Measurements from ENCODE around the gene RNF187.

RNF187 gene

DNA sequence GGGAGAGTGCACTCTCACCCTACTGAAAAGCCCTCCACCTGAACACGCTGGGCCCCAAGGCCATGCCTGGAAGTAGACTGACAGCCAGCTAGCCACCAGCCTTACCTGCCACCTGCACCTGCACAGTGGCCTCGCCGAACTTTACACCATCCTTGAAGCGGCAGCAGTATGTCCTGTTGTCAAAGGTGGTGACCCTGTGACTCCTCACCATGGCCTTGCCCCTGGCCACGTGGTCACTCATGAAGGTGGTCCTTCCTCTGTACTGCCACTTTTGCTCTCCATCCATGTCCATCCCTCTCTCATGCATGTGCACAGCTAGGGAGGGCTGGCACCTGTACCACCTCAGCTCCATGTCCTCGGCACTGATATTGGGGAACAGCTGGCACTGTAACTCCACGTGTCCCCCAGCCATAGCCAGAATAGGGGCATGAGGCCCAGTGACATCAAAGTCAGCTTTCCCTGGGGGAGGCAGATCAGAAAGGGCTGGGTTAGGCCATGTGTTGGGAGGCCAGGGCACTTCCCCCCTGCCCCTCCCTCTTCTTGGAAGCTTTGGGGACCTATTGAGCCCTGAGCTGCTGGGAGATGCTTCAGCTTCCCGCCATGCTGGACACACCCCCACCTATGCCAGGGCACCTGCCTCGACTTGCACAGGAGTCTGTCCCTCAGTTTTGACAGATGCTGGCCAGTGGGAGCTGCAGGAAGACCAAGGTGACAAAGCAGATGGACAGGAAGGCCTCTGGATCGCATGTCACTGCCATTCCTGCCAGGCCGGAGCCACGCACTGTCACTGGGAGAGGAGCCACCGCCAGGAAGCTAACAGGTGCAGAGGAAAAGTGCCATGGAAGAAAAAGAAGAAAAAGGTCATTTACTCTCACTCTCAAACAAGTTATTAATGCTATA, 24.6 kb downstream of the RNF187 start:
- DNase-seq, result no peak

DNA sequence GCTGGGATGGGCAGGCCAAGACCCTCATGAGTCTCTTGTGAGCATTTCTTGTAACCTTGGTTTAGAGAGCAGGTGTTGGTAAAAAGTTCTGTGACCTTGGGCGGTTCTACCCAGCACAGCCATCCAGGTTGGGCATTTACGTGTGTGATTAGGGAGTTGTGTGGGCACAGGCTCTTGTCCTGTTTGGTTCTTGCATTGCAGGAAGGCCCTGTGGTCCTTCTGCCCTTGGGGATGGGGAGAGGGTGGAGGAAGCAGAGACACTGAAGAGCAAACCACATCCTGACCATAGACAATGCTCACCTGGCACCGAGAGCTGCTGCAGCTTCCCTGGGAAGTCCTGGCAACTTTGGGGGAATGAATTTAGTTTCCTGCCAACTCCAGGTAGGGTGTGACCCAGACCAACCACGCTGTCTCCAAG, 25.6 kb downstream of the RNF187 start:
- DNase-seq, result no peak

DNA sequence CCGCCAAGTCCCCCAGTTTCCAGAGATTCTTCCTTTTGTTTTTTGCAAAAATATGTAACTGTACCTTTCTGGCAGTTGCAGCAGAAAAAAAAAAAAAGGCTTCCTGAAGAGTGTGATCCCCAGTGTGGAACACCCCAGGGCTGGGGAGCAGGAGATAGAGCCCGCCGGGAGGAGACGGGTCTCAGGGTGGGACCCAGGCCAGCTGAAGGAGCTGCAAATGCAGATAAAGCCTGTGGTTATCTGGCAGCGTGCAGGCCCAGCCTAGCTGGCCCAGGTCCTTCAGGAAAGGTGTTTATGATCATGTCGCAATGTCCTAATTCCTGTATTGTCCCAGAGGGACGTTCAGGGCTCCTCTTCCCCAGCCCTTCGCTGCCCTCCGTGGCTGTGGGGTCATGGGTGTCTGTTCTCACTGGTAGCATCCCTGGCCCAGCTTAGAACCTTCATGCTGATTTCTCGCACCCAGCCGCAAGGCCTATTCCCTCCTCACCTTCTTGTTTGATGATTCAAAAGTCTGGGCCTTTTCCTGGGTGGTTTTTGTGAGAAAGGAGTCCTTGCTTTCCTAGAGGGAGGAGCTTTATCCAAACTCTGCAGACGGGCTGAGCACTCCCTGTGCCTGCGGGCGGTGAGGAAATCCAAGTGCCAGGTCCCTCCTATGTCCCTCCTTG, 26.2 kb downstream of the RNF187 start:
- no peak for DNase-seq

DNA sequence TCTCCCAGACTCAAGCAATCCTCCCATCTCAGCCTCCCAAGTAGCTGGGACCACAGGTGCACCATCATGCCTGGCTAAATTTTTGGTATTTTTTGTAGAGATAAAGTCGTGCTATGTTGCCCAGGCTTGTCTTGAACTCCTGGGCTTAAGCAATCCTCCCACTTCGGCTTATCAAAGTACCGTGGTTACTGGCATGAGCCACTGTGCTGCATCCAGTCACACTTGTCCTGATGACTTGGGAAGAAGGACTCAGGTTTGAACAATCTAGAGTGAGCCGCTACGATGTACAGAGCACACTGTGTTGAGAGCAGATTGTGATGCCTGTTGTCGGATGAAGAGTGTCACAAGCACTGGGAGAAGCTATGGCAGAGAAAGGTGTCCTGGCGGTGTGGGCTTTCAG, 27.2 kb downstream of the RNF187 start:
- DNase-seq, result no peak

DNA sequence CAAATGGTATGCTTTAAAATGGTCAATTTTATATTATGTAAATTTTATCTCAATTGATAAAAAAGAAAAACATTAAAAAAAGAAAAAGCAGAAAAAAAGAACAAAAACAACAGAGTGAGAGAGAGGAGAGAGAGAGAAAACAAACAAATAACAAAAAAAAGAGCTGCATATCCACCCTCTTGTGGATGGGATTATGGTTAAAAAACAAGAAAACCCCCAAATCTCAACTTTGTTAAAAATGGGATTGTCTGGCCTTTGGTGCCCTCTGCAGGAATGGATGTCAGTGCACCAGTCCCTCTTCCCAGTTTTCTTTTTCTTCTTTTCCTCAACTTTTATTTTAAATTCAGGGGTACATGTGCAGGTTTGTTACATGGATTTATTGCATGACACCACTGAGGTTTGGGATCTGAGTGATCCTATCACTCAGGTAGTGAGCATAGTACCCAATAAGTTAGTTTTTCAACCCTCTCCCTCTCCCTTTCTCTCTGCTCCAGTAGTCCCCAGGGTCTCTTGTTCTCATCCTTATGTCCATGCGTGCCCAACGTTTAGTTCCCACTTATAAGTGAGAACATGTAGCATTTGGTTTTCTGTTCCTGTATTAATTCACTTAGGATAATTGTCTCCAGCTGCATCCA, 28.1 kb downstream of the RNF187 start:
- no peak for DNase-seq

DNA sequence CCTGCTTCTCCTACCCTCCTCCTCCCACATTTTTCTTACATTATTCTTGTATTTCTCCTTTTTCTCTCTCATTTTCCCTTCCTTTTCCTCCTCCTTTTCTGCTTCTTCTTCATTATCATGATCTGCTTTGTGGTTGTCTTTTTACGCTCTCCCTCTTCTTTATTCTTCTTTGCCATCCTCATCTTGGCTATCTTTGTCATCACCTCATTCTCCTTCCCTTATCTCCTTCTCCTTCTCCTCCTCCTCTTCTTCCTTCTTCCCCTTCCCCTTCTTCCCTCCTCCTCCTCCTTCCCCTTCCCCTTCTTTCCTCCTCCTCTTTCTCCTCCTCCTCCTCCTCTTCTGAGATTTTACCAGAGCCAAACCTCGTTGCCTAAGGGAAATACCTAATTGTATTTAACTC, 30.5 kb downstream of the RNF187 start:
- DNase-seq, result no peak

DNA sequence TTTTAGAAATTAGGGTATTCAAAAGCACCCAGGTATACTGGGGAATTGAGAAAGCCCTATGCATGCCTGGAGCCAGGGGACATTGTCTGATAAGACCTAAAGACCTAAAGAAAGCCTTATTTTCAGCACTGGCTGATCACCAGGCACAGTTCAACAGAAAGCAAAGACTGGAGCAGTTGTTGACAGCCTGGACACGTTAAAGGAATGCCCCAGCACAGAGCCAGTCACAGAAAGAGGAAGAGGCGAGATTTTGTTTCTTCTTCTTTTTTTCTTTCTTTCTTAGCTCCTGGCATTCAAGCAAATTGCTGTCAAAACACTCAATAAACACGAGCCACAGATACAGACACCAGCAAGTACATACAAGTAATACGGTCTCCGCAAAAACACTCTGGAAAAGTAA, 40.4 kb downstream of the RNF187 start:
- DNase-seq, result no peak

DNA sequence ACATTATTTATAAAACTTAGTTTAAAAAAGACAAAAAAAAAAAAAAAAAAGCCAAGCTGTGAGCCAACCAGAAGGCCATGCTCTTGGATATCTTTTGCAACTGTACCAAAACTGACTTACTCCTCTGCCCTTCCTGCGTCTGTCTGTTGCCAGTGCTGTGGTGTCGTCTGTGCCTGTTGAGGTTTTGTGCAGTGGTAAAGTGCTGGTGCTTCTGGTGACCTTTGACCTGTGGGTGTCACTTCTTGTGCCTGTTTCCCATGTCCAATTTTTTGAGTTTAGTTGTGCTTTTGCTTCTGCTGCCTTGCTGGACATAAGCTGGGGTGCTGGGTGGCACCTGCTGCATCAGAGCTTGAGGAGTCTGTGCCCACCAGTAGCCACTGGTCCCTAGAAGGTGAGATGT, 41.4 kb downstream of the RNF187 start:
- DNase-seq, result no peak

DNA sequence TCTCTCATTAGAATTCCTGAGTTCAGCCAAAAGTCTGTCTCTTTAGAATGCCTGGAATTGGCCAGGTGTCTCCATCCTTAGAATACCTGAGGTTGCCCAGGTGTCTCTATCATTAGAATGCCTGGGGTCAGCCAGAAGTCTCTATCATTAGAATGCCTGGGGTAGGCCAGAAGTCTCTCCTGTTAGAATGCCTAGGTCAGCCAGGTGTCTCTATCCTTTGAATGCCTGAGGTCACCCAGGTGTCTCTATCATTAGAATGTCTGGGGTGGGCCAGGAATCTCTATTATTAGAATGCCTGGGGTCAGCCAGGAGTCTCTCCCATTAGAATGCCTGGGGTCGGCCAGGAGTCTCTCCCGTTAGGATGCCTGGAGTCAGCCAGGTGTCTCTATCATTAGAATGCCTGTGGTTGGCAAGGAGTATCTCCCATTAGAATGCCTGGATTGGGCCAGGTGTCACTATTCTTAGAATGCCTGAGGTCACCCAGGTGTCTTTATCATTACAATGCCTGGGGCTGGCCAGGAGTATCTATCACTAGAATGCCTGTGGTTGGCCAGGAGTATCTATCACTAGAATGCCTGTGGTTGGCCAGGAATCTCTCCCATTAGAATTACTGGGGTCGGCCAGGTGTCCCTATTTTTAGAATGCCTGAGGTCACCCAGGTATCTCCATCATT, 43.0 kb downstream of the RNF187 start:
- no peak for DNase-seq

DNA sequence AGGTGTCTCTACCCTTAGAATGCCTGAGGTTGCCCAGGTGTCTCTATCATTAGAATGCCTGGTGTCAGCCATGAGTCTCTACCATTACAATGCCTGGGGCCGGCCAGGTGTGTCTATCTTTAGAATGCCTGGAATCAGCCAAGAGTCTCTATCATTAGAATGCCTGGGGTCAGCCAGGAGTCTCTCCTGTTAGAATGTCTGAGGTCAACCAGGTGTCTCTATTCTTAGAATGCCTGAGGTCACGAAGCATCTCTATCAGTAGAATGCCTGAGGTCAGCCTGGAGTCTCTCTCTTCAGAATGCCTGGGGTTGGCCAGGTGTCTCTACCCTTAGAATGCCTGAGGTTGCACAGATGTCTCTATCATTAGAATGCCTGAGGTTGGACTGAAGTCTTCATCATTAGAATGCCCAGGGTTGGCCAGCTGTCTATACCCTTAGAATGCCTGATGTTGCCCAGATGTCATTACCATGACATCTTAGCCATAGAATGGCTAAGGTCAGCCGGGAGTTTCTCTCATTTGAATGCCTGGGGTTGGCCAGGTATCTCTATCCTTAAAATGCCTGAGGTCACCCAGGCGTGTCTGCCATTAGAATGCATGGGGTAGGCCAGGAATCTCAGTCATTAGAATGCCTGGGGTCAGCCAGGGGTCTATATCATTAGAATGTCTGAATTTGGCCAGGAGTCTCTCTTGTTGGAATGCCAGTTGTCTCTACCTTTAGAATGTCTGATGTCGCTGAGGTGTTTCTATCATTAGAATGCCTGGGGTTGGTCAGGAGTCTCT, 44.0 kb downstream of the RNF187 start:
- no peak for DNase-seq

DNA sequence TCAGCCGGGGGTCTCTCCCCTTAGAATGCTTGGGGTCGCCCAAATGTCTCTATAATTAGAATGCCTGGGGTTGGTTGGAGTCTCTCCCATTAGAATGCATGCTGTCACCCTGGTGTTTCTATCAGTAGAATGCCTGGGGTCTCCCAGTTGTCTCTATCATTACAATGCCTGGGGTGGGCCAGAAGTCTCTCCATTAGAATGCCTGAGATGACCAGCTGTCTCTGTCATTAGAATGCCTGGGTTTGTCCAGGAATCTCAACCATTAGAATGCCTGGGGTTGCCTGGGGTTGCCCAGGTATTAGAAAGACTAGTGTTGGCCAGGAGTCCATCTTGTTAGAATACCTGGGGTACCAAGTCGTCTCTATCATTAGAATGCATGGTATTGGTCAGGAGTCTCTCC, 51.6 kb downstream of the RNF187 start:
- DNase-seq, result no peak

DNA sequence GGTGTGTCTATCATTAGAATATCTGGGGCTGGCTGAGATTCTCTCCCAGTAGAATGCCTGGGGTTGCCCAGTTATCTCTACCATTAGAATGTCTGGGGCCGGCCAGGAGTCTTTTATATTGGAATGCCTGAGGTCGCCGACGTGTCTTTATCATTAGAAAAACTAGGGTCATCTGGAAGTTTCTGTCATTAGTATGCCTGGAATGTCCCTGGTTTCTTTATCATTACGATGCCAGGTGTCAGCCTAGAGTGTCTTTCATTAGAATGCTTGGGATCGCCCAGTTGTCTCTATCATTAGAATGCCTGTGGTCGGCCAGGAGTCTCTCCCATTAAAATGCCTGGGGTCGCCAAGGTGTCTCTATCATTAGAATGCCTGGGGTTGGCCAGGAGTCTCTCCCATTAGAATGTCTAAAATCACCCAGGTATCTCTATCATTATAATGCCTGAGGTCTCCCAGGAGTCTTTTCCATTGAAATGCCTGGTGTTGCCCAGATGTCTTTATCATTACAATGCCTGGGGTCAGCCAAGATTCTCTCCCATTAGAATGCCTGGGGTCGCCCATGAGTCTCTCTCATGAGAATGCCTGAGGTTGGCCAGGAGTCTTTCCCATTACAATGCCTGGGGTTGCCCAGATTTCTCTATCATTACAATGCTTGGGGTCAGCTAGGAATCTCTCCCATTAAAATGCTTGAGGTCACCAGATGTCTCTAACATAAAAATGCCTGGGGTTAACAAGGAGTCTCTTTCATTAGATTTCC, 53.2 kb downstream of the RNF187 start:
- DNase-seq, result no peak

DNA sequence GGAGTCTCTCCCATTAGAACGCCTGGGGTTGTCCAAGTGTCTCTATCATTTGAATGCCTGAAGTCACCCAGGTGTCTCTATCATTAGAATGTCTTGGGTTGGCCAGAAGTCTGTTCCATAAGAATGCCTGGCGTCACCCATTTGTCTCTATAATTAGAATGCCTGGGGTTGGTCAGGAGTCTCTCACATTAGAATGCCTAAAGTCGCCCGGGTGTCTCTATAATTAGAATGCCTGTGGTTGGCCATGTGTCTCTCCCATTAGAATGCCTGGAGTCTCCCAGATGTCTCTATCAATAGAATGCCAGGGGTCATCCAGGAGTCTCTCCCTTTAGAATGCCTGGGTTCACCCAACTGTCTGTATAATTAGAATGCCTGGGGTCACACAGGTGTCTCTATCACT, 54.5 kb downstream of the RNF187 start:
- no peak for DNase-seq

DNA sequence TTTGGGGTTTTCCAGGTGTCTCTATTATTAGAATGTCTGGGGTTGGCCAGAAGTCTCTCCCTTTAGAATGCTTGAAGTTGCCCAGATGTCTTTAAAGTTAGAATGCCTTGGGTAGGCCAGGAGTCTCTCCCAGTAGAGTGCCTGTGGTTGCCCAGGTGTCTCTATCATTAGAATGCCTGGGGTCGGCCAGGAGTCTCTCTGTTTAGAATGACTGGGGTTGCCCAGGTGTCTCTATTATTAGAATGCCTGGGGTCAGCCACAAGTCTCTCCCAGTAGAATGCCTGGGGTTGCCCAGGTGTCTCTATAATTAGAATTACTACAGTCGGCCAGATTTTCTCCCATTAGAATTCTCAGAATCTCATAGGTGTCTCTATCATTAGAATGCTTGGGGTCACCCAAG, 55.2 kb downstream of the RNF187 start:
- DNase-seq, result no peak

DNA sequence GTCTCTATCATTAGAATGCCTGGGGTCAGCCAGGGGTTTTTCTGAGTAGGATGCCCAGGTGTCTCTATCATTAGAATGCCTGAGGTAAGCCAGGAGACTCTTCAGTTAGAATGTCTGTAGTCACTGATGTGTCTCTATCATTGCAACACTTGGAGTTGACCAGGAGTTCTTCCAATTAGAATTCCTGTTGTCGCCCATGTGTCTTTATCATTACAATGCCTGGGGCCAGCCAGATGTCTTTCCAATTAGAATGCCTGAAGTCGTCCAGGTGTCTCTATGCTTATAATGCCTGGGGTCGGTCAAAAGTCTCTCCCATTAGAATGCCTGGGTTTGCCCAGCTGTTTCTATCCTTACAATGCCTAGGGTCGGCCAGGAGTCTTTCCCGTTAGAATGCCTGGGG, 55.8 kb downstream of the RNF187 start:
- DNase-seq, result no peak

DNA sequence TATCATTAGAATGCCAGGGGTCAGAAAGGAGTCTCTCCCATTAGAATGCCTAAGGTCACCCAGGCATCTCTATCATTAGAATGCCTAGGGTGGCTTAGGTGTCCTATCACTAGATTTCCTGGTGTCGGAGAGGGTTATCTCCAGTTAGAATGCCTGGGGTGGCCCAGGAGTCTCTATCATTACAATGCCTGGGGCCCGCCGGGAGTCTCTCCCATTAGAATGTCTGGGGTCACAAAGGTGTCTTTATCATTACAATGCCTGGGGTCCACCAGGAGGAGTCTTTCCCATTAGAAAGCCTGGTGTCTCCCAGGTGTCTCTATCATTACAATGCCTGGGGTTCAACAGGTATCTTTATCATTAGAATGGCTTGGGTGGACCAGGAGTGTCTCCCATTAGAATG, 56.2 kb downstream of the RNF187 start:
- no peak for DNase-seq

DNA sequence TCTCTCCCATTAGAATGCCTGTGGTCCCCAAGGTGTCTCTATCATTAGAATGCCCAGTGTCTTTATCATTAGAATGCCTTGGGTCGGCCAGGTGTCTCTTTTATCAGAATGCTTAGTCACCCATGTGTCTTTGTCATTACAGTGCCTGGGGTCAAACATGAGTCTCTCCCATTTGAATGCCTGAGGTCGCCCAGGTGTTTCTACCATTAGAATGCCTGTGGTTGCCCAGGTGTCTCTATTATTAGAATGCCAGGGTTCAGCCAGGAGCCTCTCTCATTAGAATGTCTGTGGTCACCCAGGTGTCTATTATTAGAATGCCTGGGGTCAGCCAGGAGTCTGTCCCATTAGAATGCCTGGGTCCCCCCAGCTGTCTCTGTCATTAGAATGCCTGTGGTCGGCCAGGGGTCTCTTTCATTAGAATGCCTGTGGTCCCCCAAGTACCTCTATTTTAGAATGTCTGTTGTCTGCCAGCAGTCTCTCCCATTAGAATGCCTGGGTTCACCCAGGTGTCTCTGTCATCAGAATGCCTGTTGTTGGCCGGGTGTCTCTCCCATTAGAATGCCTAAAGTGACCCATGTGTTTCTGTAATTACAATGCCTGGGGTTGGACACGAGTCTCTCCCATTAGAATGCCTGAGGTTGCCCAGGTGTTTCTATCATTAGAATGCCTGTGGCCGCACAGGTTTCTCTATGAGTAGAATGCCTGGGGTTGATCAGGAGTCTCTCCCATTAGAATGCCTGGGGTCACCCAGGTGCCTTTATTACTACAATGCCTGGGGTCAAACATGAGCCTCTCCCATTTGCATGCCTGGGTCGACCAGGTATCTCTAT, 57.1 kb downstream of the RNF187 start:
- DNase-seq, result no peak

DNA sequence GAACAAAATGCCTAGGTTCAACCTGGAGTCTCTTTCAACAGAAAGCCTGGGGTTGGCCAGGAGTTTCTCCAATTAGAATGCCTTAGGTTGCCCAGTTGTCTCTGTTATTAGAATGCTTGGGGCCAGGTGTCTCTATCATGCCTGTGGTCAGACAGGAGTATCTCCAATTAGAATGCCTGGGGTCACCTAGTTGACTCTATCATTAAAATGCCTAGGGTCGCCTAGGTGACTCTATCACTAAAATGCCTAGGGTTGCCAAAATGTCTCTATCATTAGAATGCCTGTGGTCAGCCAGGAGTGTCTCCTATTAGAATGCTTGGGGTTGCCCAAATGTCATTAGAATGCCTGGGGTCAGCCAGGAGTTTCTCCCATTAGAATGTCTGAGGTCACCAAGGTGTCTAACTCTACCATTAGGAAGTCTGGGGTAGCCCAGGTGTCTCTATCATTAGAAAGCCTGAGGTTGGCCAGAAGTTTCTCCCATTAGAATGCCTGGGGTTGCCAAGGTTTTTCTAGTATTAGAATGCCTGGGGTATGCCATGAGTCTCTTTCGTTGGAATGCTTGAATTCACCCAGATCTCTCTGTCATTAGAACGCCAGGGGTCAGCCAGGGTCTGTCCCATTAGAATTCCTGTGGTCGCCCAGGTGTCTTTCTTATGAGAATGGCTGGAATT, 57.9 kb downstream of the RNF187 start:
- no peak for DNase-seq

Measured in NCI-H510A treated with DMSO at 0.1 percent for 48 hours (cell line).